Activated naive CD4-positive, alpha-beta T cell treated with anti-CD3 and anti-CD28 coated beads, Interleukin-2, amount 50 U/mL, for 16 hours (primary cell): Measurements from ENCODE around the gene ZBTB7A.

ENCODE experiments used
- DNase-seq: peaks from one replicate; pipeline ENCODE4 v3.0.0-alpha.2; 2020

ZBTB7A gene

DNA sequence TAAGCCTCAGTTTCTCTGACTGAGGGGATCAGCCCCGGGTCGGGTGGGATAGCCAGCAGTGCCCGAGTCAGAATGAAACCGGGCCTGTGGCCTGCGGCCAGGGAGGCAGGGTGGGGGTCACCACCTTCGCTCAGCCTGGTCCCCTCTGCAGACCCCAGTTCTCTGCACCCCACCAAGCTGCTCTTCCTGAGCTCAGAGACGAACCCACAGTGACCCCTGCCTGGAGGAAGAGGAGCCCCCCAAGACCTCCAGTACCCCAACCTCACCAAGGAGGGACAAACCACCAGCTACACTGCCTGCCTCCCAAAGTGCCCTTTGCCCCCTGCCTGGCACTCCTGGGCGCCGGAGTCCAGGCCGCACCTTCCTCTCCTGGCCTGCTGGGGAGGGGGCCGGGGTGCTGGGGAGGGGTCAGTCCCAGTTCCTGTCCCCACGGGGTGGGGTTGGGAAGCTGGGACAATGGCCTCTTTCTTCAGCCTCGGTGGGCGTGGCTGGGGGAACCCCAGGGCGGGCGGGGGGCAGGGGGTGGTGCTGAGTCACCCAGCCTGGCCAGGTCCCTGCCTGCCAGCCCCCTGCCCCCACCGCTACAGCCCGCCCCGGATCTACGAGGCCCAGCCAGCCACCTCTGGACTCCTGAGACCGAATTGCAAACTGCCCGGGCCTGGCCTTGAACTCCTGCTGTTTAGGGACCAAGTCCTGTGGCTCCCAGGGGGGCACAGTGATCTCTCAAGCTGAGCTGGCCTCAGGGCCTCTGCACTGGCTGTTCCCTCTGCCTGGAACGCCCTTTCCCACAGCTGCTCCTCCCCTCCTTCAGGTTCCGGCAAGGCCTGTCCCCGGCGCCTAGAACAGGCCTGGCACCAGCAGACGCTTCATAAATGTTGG is 14.3 kb downstream of the ZBTB7A start:
- DNase-seq: no peak

DNA sequence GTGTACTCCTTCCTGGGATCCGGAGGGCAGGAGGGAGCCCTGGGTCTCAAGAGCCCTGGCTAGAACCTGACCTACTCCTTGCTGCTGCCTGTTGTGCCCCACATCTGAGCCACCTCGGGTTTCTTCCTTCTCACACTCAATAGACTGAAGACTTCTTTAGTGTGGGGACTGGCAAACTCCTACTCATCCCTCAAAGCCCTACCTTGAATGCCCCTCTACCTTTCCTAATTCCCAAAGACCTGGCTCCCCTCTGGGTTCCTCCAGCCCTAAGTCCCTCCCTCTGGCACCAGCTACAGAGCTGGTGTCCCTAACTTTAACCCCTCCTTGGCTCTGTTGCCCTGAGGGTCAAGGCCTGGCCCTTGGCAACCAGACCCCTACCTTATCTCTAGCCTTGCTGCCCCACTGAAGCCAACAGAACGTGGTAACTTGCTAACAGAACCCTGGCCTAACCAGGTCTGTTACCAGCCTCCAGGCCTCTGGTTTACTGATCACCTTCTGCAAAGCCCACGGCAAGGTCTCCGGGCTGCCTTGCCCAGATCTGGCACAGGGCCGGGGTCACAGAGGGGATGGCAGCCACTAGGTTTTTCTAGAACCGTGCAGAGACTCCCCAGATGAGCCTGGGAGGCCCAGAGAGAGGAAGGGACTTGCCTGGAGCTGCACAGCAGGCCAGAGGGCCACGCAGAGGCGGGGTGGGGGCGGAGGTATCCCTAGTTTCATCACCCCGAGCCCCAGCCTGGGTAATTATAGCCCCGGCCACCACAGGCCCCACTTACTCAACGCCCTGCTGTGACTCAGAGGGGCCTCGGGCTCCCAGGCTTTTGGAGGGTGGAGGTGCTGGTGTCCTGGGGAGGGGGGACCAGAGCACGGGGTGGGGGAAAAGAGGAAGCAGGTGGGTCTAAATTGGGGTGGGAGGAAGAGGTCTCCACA is 15.3 kb downstream of the ZBTB7A start:
- no peak for DNase-seq

DNA sequence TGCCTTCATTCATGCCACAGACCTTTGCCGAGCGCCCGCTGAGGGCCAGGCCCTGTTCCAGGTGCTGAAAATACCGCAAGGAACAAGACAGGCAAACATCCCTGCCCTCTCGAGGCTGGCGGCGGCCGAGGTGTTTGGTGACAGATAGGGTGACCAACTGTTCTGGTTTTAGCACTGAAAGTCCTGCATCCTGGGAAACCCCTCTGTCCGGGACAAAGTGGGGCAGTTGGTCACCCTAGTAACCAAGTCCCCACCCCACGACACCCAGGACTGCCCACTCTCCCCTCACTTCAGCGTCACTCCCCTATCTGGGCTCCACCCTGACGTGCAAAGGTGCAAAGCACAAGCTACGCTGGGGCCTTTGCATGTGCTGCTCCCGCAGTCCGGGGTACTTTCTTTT is 17.3 kb downstream of the ZBTB7A start:
- DNase-seq: no peak

DNA sequence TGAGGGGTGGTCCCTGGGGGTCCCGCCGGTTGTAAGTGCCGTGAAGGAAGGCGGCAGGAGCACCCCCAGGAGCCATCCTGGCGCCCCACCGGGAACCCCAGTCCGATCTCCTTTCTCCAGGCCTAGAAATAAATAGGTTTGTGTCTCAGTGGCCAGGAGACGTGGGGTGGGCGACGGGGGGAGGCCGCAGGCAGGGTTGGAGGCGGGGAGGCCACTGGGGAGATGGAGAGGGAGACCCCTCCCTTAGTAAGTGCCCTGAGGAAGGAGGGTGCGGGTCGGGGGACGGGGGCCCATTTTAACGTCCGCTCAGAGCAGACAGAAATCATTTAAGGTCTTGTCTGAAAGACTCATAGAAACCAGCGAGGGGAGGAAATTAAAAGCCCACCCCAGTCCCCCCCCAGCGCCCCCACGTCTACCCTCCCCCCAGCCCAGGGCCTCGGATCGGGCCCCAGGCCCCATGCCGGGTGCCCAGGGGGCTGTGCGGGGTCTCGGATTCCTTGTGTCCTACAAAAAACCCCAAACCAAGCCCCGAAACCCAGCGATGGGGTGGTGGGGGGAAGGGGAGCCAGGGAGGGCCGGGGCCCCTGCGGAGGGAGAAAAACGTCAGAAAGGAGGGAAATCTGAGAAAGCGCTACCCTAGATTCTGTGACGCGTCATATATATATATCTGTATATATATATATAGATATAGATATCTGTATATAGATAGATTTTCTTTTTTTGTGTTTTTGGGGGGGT is 19.6 kb downstream of the ZBTB7A start:
- no peak for DNase-seq

DNA sequence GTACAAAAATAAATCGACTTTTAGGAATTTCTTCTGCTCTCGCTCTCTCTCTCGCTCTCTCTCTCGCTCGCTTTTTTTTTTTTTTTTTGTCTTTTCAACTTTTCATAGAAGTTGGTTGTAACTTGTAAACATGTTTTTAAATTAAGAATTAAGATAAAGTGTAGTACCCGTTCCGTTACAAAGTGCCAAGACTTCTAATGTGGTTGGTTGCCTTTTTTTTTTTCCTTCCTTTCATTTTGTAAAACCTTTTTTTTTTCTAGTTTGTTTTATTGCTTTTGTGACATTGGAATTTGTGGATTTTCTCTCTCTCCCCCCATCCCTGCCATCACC is 20.4 kb downstream of the ZBTB7A start:
- DNase-seq: no peak

DNA sequence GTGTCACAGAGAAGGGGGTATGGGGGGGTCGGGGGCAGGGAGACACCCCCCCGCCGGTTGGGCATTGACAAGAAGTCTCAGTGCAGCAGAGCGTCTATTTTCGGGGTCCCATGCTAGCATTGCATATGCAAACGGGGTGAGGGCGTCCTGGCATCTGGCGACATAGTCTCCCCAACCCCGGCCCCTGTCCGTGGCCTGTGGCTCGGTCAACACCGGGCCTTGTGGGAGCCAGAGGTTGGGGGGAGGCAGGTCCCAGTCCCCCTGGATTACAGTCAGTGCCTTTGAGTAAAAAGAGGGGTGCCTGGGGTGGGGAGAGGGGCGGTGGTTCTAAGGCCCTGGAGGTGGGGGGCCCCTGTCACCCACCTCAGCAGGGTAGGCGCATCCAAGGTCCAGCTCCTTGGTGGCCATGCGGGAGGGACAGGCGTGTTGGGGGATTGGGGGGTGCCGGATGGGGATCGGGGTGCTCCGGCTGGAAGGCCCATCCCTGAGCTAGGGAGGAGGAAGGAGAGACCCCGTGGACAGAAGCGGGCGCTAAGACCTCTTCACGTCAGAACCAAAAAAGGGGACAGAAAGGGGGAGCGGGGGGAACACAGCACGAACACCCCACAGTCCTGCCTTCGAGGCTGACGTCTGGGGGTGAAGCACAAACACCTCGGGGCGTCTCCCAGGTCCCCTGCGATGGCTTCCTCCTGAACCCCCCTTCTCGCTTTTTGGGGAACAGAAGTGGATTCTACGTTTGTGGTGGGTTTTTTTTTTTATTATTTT is 20.9 kb downstream of the ZBTB7A start:
- no peak for DNase-seq

DNA sequence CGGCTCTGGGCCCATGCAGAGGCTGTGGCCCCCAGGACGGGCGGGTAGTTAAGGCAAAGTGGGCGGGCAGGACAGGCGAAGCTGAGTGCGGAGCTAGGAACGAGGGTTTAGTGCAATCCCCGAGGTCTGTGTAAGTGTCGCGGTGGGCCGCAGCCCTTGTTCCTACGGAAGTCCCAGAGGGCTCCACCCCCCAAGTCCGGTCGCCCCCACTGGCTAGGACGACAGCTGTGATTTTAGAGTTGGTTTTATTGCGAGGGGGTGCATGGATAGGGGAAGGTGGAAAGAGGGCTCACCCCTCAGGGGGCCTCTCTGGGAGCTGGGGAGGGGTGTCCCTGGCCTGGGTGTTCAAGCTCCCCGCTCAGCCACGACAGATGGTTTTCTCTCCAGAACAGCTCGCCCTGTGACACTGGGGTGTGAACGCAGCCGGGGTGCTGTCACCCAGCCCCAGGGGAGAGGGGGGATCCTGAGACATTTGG is 21.7 kb downstream of the ZBTB7A start:
- no peak for DNase-seq

DNA sequence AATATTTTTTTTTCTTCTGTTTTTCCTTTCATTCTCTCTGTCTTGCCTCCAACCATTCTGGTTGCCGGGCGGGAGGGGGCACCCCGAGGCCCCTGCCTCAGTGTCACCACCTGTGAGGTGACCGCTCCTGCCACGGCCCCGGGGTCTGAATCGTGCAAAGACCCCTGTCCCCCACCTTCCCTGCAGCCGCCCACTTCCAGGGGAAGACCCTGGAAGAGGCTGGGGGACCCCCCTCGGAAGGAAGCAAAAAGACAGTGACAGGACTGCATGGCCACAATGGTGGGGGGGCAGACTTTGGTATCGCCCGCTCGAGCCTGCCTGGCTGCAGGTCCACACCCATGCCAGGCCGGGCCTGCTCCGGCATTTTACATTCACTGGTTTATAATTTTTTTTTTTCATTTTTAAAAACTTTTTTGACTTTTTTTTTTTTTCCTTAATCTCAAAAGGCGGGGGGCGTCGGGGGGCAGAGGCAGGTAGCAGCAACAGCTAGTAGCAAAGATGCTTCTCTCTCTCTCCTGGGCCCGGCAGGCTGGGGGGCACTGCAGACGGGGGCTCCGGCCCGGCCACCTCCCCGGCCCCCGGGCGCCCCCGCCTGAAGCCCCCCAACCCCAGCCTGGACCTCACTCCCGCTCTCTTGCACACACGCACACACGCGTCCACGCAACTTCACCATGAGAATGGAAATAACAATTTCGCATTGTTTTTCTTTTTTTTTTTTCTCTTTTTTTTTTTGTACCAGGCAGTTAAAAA is 22.6 kb downstream of the ZBTB7A start:
- no peak for DNase-seq

DNA sequence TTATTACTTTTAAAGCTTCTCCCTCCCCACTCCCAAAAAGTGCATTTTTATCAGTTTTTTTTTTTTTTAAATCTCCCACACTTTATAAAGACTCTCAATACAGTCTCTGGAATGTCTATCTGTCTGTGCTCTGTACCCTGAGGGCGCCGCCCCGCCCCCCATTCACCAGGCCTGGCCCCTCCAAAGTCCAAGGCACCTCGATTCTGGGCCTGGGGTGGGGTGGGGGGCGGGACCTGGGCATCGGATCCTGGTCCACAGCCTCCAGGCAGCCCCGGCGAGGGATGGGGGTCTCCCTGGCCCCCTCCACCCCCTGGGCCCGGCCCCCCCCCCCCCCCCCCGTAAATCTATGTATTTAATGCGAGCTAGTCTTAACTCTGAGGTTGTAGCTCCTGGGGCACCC is 23.3 kb downstream of the ZBTB7A start:
- DNase-seq: no peak

DNA sequence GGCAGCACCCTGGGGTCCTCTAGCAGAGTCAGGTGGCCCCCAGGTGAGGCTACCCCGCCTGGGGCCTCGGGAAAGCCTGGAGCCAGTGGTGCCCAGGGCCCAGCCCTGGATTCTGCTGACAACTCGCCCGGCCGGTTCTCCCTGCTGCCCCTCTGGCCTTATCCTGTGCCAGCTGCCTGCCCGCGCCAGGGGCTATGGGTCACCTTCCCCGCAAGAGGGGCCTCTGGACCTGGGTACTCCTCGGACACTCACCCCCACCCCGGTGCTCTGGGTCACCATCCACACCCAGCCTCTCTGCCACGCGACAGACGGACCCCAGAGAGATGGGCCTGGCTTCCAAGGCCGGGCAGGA is 24.0 kb downstream of the ZBTB7A start:
- no peak for DNase-seq

DNA sequence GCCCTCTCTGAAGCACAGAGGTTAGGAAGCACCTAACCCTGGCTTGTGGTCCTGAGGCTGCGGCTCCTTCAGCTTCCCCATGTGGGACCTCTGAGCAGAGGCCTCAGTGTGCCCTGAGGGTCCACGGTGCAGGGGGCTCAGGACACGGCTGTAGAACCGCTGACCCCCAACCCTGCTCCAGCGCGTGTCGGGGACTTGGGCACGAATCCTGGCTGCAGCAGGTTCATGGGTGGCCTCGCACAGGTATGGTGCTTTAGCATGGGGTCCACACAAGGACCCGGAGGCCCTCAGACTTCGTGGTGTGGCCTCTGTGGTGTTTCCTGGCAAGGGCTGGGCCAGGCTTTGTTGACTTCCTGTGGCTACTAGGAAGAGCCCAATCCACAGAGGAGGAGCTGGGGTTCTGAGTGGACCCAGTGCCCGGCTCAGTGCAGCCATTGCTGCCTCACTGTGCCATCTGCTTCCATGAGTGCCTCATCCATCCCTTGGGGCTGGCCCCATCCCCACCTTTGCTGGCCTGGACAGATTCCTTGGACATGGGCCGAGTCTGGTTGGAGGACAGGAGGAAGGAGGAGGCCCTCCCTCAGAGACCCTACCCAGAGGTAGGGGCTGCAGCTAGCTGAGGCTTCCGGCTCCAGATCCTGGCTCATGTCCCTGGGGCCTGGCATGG is 24.5 kb downstream of the ZBTB7A start:
- DNase-seq: no peak

DNA sequence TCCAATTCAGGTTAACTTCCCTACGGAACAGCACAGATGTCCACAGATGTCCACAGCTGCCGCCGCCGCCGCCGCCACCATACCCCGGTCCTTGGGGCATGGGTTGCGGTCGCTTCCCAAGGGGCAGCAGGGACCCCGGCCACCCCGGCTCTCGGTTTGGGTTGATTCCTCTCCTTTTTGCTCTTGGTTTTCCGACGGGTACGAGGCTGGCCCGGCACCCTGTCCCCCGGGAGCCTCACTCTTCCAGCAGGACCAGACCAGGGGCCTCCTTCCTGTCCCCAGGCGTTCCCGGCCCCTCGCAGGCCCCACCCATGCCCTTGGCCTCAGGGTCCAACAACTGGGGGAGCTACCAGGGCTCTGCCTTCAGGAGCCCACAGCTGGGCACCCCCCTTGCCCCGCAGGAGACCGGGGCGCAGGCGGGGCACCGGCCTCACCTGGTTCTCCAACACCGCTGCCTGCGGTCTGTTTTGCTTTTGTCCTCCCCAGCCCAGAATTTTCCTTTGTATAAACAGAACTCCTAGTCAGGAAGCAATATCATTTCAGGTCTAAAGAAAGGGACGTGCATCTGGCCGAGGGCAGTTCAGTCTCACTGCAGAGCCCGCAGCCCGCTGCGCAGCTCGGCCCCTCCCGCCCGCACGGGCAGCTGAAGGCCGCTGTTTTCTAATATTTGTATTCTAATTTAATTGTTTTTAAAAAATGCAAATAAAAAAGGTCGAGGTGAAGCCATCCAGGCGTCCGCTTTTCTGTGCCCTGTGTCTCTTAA is 27.9 kb downstream of the ZBTB7A start:
- DNase-seq: no peak

DNA sequence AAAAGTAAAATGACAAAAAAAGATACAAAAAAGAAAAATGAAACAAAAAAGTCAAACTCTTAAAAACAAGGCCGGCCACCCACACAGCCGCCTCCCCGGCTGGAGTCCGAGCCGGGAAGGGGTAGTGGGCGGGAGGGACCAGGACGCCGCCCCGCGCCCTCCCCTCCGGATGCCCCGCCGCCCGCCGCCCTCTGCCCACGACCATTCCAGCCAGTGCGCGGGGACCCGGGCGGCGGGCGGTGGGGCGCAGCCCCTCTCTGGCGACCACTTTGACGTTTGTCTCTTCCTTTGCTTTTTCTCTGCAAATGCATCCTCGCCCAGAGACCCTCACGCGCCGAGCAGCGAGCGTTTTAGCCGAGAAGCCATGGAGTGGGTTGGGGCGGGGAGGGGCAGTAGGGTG is 28.6 kb downstream of the ZBTB7A start:
- DNase-seq: no peak

DNA sequence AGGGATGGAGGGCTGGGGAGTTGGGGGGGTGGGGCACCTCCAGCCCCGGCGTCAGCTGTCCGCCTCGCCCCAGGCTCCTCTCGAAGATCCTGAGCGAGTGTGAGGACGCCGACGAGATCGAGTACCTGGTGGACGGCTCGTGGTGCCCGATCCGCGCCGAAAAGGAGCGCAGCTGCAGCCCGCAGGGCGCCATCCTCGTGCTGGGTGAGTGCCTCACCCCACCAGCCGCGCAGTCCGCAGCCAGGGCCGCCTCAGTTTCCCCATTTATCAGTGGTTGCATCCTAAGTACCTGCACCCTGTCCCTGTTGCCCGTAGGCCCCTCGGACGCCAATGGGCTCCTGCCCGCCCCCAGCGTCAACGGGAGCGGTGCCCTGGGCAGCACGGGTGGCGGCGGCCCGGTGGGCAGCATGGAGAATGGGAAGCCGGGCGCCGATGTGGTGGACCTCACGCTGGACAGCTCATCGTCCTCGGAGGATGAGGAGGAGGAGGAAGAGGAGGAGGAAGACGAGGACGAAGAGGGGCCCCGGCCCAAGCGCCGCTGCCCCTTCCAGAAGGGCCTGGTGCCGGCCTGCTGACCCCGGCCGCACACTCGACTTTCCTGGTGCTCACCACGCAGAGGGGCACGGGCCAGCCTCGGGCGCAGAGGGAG is 29.3 kb downstream of the ZBTB7A start:
- DNase-seq: no peak

DNA sequence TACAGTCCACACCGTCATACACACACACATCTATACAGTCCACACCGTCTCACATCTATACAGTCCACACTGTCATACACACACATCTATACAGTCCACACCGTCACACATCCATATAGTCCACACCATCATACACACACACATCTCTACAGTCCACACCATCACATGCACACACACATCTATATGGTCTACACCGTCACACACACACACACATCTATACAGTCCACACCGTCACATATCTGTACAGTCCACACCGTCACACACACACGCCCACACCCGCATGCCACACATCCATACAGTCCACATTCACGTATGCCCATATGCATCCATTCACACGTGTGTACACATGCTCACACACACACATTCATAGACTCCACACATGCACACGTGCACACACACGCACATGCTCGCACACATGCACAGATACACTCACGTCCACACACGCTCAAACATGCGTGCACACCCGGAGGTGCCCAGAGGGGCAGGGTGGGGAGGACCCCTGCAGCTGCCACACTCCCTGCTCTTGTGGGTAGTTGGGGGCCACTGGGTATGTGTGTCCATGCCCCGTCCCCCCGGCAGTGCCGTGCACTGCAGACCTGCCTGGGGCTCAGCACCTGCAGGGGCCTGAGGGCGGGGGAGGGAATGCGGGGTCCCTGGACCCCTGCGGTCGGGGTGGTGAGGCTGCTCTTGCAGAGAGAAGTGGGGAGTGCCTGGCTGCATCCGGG is 30.0 kb downstream of the ZBTB7A start:
- no peak for DNase-seq

DNA sequence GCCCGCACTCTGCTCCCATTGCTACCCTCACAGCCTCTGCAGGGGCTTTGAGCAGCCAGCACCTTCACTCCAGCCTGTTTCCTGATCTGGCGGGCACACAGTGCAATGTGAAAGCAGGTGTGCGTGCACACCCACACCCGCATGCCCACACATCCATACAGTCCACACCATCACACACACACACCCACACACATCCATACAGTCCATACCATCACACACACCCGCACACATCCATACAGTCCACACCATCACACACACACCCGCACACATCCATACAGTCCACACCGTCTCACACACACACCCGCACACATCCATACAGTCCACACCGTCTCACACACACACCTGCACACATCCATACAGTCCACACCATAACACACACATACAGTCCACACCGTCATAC is 31.1 kb downstream of the ZBTB7A start:
- DNase-seq: no peak

DNA sequence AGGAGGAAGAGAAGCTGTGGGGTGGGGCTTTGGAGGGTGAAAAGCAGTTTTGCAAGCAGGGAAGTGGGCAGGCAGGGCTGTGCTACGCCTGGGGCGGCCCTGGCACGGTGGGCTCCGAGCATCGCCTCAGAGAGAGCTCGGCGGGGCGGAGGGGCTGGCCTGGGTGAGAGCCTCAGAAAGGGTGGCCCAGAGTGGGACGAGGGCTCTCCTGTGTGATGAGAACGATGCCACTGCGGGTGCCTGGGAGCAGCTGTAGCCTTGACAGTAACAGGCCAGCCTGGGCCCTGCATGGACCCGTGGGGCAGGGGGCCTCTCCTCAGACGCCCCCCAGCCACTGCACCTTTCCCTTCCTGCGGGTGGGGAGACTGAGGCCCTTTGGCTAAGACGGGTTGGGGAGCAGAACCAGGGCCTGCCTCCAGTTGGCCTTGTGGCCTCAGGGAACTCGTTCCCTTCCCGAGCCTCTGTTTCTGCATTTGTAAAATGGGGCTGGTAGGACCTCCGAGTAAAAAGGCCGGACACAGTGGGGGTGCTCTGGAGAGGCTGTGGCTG is 31.6 kb downstream of the ZBTB7A start:
- DNase-seq: no peak

DNA sequence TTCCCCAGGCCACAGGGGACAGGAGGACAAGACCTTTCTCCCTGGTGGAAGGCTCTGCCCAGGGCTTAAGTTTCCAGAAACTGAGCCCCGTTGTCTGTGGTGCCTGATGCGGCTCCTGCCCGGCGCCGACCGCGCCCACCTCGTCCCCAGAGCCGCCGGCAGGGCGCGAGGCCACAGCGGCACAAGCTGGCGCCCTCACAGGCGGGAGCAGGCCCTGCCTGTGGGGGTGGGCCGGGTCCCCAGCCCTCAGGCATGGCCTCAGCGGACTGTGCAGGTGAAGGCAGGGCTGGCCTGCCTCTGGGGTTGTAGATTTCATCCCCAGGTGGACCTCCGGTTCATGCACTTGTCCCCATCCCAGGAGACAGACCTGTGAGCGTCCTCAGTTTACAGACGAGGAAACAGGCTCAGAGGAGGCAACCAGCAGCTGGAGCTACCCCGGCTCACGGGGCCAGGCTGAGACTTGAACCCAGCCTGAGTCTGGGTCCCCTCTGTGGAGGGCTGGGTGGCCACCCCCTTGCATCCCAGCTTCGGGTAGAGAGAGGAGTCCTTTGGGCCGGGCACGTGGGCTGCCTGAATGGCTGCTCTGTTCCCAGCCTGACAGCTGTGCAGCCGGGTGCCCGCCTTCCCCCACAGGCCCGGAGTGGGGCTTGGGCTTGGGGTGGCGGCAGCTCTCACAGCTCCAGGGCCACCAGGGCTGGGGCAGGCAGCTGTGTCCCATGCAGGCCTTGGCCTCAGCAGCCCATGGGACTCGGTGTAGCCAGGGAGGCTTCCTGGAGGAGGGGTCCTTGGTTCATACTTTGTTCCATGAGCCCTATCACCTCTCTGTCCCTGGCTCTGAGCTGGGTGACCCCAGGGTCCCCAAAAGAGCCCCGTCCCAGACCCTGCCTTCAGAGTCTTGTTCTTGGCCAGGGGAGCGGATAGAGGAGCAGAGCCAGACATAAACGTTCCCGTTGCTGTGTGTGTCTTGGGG is 32.4 kb downstream of the ZBTB7A start:
- DNase-seq: no peak
